Measurements from ENCODE around the gene KRT13.

The KRT13 gene

DNA sequence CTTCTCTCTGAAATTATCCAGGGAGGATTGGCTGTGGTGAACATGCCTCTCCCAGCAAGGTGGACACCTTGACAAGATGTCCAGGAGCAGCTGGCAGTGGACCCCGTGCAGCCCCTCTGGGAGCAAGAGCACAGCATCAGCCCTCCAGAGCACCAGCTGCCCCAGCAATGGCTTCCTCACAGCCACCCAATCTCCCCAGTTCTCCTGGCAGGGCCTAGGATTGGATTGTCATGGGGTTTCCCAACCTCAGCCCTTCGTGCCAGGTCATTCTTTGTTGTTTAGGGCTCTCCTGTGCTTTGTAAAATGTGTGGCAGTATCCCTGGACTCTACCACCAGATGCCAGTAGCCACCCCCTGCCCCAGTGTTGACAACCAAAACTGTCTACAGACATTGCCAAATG lies 13.9 kb downstream of the KRT13 start:
- no peak for DNase-seq

DNA sequence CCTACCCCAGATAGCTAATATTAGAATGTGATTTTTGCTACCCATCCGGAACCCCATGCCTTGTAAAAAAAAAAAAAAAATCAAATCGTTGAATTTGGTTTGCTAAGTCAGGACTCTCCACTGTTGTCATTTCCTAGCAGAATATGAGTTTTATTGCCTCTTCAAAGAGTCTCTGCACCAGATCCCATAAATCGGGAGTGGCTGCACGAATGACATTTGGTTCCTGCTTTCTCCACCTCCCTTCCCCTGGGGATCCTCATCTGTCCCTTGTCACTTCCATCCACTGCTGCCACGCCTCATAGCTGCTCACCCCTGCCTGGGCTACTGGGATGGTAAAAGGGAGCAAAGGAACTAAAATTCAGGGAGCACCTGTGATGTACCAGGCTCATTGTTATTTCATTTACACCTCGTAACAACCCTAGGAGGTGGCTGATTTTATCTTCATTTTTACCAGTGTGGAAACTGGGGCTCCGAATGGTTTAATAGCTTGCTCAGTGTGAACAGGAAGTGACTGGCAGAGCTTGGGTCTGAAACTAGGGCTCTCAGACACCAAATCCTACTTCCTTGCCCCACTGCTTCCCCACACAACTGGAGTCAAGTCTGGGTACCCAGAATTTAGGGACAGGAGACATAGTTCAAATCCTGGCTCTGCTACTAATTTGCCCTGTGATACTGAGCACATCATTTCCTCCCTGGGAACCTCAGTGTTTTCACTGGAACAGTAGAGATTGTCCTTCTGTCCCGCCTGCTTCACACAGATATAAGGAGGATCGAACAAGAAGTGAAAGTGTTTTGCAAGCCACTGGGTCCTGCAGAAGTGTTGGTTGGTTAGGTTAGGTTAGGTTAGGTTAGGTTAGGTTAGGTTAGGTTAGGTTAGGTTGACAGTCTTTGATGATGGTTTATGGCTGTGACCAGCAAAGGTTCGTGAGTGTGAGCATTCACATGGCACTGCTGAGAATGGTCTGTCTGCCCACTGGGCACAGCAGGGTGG lies 15.1 kb downstream of the KRT13 start:
- no peak for DNase-seq

DNA sequence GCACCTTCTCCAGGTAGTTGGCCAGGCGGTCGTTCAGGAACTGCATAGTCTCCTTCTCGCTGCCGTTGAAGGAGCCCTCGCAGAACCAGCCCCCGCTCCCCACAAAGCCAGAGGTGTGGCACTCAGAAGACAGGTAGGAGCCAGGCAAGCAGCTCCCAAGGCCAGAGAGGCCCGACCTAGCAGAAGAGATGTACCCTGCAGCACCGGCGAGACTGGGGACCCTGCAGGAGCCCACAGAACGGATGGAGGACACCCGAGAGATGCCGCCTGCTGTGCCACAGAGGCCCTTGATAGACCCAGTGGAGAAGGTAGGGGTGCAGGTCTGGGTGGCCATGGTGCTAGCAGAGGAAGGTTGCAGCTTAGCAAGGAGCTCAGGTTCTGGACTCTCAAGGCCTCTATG lies 15.9 kb downstream of the KRT13 start, which contains the start of gene KRT36:
Gene KRT36, minus strand, starts transcription at position 380 of the 400 bp plus-strand sequence. Its CDS starts 46 bp downstream, at position 334.
- DNase-seq: no peak

DNA sequence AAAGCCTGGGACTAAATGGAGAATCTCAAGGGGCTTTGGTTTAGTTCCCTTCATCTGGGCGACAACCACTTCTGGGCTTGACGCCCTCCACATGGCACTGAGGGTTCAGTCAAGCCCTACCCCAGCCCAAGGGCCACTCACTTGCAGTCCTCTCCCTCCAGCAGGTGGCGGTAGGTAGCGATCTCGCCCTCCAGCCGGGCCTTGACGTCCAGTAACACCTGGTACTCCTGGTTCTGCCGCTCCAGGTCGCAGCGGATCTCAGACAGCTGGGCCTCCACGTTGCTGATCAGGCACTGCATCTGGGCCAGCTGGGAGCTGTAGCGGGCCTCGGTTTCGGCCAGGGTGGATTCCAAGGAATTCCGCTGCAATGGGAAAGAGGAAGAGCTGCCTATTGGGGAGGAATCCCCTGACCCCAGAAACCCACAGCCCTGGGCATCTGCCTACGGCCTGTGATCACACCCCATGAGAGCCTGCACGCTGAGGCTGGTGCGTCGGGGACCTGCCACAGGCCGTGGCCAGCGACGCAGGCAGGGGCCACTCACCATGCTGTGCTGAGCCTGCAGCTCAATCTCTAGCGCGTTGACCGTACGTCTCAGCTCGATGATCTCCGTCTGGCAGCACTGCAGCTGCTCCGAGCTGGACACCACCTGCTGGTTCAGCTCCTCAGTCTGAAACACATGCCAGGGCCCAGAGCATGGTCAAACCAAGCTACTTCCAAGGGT lies 18.4 kb downstream of the KRT13 start:
- peak; percentile 37 for DNase-seq

DNA sequence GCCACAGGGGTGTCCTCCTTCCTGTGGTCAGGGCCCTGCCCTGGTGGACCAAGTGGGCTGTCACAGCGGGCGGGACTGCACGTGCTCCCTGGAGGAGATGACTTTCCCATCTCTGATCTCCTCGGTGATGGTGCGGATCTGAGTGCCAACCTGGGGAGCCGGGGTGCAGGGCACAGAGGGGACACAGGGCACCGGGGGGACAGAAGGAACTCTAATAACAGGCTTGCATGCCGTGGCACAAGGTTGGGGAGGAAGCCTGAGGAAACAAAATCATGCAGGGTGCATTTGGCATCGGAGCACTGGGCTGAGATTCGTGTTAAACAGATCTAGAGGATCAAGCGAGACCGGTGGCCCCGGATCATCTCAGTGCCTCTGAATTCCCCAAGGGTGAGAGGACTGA lies 19.1 kb downstream of the KRT13 start:
- no peak for DNase-seq

DNA sequence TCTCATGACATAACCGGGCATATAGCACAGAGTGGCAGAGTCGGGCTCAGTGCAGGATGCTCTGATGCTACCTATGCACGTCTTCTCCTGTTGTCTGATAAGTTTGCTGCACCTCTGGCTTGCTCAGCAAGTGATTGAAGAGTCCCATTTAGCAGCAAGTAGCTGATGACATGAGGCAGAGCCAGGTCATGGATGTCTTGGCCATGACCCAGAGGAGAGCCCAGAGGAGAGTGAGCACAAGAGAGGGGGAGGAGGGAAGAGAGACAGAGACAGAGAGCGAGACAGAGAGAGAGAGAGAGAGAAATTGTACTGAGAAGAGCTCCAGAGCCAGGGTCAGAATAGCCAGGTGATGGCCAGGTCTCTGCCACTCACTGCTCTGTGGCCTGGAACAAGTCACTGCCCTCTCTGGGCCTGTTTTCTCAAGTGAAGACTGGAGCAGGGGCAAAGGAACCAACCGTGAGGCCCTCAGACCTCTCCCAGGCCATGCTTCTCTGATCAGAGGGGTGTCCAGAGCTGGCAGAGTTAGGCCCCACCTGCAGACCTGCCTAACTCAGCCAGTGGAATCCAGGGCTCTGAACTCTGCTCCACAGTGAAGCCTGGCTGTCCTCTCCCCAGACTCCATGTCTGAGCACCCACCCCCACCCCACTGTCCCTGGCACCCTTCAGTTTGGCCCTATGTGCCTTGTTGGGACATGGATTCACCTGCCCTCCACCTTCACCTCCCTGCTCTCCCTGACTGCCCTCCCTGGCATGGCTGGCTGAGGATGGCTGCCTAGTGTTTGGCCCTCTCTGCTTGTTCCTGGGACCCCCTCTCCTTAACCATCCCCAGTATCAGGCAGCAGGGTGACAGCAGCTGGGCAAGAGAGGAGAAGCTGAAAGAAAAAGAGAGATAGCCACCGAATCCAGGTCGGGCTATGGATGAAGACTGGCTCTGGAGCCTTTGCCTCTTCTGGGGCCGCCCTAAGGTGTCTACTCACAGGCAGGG lies 20.2 kb downstream of the KRT13 start:
- DNase-seq: no peak

DNA sequence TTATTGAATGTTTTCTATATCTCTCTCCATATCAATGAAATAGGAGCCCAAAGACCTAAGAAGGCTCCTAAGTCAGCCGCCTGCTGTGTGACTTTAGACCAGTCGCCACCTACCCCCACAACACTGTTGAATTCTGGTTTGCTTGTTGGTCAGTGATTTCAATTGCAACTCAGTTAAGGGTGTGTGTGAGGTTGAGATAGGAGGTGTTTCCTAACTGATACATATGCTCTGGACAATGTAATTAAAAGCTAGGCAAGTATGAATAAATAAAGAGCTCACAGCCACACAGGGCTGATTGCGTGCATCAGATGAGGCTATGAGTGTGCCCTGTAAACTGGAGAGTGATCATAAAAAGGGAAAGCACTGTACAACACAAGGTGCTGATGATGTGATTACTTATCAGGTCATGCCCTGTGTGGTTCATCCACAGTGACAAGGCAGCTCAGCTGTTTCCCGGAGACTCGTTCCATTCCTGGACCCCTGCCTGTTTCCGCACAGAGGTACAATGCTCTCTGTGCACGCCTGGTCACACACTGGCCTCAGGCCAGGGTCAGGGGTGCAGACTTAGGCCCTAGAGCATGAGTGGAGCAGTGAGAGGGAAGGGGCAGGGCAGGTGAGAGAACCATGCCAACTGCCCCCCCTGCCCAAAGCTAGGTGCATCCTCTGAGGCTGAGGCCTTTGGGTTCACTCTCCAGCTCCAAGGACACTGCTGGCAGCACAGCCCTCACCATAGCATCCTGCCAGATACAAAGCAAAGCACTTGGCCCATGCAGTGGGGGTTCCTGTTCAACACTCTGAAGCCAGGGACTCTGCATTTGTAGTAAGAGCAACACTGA lies 21.2 kb downstream of the KRT13 start:
- DNase-seq: no peak

DNA sequence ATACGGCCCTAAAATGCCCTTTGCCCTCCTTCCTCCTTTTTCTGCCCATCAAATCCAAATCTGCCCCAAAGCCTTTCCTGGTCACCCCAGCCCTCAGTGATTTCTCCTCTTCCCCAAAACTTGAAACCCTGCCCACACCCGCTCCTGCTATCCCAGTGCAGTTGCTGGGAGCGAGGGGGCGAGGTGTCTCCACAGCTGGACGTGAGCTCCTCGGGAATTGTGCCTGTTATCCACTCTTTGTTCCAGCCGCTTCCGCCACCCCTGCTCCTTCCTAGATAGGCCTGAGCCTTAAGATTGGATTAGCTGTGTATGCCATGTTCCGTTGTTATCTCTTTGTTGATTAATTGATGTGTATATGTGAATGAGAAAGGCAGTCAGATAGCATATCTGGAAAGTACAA lies 21.9 kb downstream of the KRT13 start:
- no peak for DNase-seq

DNA sequence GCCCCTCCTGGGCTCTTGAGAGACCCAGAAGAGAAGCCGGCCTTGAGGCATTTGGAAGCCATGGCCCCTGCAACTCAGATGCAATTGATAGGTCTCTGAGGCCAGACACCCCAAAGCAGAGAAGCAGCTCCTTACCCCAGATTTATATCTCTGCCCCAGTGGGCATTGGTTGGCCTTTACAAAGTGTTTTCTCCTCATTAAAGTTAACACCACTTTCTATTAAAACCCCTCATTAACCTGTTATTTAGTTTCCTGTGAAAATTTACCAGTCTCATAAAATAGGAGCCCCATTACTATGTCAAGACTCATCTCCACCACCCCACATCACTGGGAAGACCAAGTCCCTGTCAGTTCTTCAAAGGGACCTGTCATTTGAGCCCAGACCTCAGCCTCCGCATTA lies 24.4 kb downstream of the KRT13 start, which contains the start of gene KRT35:
Gene KRT35, minus strand, starts transcription at position 116 of the 400 bp plus-strand sequence. Its CDS starts 54 bp downstream, at position 62.
- DNase-seq: no peak

DNA sequence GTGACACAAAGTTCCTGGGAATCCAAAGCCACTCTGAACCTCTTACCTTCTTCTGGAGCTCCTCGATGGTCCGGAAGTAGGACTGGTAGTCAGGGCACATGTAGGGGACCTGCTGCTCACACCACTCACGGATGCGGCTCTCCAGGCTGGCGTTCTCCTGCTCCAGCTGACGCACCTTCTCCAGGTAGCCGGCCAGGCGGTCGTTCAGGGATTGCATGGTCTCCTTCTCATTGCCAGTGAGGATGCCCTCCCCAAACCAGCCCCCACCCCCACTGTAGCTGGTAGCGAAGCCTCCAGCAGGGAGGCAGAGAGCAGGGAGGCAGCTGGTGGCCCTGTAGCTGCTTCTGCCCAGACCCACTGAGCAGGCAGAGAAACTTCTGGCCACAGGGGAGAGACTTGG lies 24.8 kb downstream of the KRT13 start:
- DNase-seq: no peak

DNA sequence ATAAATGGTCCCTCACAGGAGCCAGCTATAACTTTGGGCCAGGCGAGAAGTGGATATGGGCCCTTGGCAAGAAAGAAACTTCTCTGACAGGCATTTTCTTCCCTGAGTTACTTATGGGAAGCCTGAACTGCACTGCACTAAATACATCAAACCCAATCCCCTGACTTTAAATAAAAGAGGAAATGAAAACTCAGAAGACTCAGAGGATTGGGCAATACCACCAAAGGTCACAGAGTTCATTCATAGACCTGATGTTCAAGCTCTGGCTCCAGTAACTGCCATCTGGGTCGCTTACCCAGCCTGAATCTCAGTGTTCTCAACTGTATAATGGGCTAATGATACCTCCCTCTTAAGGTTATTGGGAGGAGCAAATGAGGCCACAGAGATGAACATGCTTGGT lies 25.3 kb downstream of the KRT13 start:
- no peak for DNase-seq

DNA sequence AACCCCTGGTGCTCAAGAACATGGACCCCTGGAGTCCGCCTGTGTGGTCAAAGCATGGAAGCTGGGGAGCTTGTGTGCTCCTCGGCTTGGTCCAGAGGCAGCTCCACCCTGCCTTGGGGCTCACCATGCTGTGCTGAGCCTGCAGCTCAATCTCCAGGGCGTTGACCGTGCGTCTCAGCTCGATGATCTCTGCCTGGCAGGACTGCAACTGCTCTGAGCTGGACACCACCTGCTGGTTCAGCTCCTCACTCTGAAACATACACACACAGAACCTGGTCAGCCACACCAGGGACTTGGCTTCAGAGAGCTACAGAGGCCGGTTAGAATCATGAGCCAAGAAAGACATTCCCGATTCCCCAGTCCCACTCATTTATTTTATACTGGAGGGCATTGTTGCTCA lies 27.2 kb downstream of the KRT13 start:
- DNase-seq: no peak

DNA sequence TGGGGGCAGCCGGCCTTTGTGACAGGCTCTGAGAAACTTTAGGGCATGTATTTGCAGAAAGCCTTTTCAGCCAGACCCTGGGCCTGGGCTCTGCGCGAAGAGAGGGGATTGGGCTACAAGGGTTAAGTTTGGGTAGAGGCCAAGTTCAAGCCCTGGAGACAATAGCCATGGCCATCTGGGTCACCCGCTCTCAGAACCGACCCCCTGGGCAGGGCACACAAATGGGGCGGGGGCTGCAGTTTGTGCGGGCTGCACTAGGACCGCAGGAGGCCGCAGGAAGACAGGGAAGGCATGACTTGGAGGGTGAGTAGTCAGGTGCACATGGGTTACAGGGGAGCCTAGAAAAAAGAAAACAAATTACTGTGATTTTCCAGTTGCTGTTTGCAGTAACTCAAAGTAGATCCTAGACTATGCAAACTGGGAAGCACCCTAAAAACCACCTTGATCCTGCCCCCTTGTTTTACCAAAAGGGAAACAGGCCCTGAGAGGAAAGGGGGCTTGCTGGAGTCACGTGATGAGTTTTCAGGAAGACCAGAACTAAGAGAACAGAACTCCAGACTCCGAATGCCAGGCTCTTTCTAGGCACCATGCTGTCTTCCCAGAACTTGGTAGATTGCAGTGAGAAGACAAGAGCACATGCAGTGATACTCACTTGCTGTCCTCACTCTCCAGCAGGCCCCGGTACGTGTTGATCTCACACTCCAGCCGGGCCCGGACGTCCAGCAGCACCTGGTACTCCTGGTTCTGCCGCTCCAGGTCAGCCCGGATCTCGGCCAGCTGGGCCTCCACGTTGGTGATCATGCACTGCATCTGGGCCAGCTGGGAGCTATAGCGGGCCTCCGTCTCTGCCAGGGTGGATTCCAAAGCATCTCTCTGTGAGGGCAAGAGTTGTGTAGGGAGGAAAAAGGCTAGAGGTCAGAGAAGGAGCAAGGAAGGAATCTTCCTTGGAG lies 28.3 kb downstream of the KRT13 start:
- DNase-seq: no peak

DNA sequence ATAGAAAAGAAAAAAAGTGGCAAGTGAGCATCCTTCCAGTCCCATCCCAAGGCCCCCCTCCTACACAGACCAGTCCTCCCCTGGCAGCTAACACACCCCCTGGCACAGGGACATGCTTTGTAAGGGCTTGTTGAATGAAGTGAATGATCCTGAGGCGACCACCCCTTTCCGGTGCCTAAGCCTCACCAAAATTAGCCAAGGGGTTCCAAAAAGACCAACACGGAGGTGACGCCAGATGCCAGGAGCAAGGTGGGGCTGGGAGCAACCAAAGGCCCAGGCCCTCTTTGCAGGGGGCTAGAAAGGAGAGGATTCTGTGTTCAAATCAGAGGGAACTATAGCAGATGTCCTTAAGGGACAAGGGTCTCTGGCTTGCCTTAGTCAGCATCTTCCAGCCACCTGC lies 30.0 kb downstream of the KRT13 start:
- DNase-seq: no peak

DNA sequence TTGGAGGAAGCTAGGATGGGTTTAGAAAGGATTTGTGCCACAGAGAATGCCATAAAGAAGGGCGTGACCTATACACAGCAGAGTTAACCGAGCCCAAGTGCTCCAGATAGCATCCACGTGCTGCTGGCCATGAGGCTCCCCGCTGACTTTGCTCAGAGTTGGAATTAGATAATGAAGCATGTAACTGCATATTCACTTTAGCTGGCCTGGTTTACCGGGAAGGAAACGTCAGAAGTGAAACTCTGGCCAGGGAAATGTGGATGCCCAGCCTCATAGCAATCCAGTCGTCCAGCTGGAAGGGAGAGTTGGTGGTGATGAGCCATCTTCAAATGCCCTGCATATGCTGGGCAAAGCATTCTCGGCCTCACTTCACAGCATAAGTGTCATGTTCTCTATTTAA lies 30.5 kb downstream of the KRT13 start:
- DNase-seq: no peak

DNA sequence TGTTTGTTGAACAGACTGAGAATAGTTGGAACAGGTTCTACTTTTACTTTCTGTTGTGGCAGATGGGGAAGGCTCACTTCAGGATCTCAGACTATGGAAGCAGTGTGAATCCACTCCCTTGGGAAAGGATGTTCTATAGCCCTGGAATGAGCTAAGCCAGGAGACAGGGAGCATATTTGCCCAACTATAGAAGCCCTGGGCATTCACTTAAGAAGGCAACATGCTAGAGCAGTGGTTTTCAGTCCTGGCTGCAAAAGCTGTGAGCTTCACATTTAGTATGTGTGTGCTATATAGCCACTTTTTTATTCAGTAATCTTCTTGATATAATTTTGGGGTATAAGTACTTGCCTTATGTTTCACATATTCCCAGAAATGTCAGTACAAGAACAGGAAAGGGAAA lies 37.1 kb downstream of the KRT13 start:
- no peak for DNase-seq

DNA sequence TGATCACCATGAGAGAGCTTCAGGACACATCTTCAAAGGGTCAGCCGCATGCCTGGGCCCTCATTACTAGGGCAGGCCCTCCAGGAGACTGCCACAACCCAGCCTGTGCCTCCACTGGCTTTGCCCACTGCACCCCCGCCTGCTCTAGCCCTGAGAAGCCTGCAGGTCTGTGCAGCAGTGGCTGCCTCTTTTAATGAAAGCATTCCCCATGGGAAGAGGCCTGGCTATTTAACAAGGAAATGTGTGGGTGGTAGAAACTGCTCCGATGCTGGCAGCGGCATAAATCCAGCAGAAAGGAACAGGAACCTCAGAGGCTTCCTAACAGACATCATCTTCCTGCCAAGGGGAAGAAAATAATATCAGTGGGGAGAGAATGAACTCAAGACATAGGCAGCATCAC lies 37.9 kb downstream of the KRT13 start:
- DNase-seq: no peak

DNA sequence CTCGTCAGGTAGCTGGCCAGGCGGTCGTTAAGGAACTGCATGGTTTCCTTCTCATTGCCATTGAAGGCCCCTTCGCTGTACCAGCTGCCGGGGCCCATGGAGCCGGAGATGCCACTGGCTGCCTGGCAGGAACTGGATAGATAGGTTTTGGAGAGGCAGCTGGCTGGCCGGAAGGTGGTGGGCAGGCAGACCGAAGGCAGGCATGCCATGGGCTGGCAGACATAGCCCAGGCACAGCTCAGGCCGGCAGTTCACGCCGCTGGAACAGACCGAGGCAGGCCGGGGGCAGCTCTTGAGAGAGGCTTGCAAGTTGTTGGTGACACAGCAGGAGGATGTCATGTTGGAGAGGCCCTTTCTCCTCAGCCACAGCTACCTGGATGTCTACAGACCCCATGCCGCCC lies 38.4 kb downstream of the KRT13 start, which contains the start of gene KRT32:
Gene KRT32, minus strand, starts transcription at position 399 of the 400 bp plus-strand sequence. Its CDS starts 61 bp downstream, at position 338.
- no peak for DNase-seq

DNA sequence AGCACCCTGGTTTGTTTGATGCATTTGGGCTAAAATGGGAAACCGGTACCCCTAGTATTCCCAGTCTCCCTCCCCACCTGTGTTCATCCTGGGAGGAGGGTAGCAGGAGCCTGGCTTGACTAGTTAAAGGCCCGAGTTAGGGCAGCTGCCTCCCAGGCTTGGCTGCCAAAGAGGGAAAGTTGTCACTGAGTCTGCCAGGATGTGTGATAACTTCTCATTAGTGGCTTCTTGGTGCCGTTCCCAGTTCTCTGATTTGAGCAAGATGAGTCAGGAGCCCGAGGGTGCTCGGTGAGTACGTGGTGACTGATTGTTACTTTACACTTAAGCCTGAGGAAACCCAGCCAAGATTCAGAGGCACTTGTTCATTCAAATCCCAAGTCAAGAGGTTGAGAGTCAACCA lies 40.7 kb downstream of the KRT13 start:
- no peak for DNase-seq

DNA sequence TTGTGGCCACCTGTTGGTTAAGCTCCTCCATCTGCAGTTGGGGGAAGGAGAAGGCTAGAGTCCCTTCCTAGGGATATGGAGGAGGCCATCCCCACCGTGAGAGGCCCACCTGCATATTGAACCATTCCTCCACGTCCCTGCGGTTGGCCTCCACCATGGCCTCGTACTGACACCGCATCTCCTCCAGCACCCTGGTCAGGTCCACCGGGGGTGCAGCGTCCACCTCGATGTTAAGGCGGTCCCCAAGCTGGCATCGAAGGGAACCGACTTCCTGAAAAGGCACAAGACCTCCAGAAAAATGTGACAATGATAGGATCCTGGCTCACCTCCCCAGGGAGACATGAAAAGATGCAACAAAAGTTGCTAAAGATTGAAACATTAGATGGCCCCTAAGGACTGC lies 41.2 kb downstream of the KRT13 start:
- no peak for DNase-seq
